HEK293 (cell line): Measurements from ENCODE around the gene S1PR4.
"Not testable (repeated sequence)": the region's sequence is repeated elsewhere in the genome, so short reads cannot be mapped to it uniquely, and the experiment has no call there.

Source experiments
- CTCF ChIA-PET: fragments of 350-600 bp; formaldehyde crosslinking; extraction: SDS; loops from one replicate; lab custom pipeline; 2021; ENCODE audit warnings: antibody characterized with exemption; lab: Yijun Ruan, JAX
- POLR2A ChIA-PET: fragments of 300-600 bp; formaldehyde crosslinking; extraction: SDS; loops from one replicate; lab custom pipeline; 2020; ENCODE audit warnings: antibody characterized with exemption, inconsistent platforms; lab: Yijun Ruan, JAX
- H3K27ac ChIP-seq: fragments of 200-500 bp; sonication (Bioruptor generic); 2 replicates; pipeline ENCODE4 v1.5.1; 2014; ENCODE audit warnings: low read depth, low read length, control low read depth, inconsistent platforms; ENCODE audit errors: extremely low read depth
- H3K36me3 ChIP-seq, 2 experiments: fragments of 200-500 bp in 1 of 2; sonication (Bioruptor generic) in 1 of 2; 1 replicate in 1 of 2; 2 replicates in 1 of 2; pipeline ENCODE4 v1.5.1; 2014 to 2017; ENCODE audit warnings: inconsistent platforms in 2 of 2, low read length in 2 of 2; ENCODE audit not compliant: control insufficient read depth in 2 of 2, insufficient read depth in 1 of 2
- H3K4me1 ChIP-seq: fragments of 200-500 bp; sonication (Bioruptor generic); 2 replicates; pipeline ENCODE4 v1.5.1; 2014; ENCODE audit warnings: mild to moderate bottlenecking, low read length, inconsistent platforms; ENCODE audit not compliant: control insufficient read depth, insufficient read depth
- H3K4me3 ChIP-seq: 2 replicates; pipeline ENCODE4 v1.5.1; 2011; ENCODE audit warnings: low read depth, mild to moderate bottlenecking, control low read depth, low read length, moderate library complexity
- H3K9me3 ChIP-seq: fragments of 200-500 bp; sonication (Bioruptor generic); 2 replicates; pipeline ENCODE4 v1.5.1; 2014; ENCODE audit warnings: low read depth, low read length, inconsistent platforms; ENCODE audit not compliant: control insufficient read depth, insufficient read depth
- BCL11A ChIP-seq: fragments of 450-650 bp; formaldehyde crosslinking; IDR thresholded peaks from 2 replicates; pipeline ENCODE4 v1.5.1; 2016; ENCODE audit warnings: low read depth, missing biosample characterization, missing genetic modification characterization
- CTCF ChIP-seq: fragments of 450-650 bp; formaldehyde crosslinking; IDR thresholded peaks from 2 replicates; pipeline ENCODE4 v1.5.1; 2016; ENCODE audit warnings: missing biosample characterization, missing genetic modification characterization
- GLI4 ChIP-seq: fragments of 450-650 bp; formaldehyde crosslinking; IDR thresholded peaks from 2 replicates; pipeline ENCODE4 v1.5.1; 2016; ENCODE audit warnings: missing biosample characterization, missing genetic modification characterization
- MEIS1 ChIP-seq: sonication (generic); formaldehyde crosslinking; IDR thresholded peaks from 2 replicates; pipeline ENCODE4 v1.8.1; 2022; ENCODE audit warnings: missing genetic modification reagents, mild to moderate bottlenecking, borderline replicate concordance
- PRDM1 ChIP-seq: fragments of 450-650 bp; formaldehyde crosslinking; IDR thresholded peaks from 2 replicates; pipeline ENCODE4; 2016; ENCODE audit warnings: missing biosample characterization, missing genetic modification characterization
- SCRT1 ChIP-seq: fragments of 450-650 bp; formaldehyde crosslinking; IDR thresholded peaks from 2 replicates; pipeline ENCODE4 v1.5.1; 2016; ENCODE audit warnings: missing biosample characterization, missing genetic modification characterization, borderline replicate concordance
- ZNF292 ChIP-seq: fragments of 450-650 bp; formaldehyde crosslinking; IDR thresholded peaks from 2 replicates; pipeline ENCODE4 v1.5.1; 2016; ENCODE audit warnings: low read depth, missing biosample characterization, missing genetic modification characterization, borderline replicate concordance
- ZNF302 ChIP-seq: fragments of 450-650 bp; formaldehyde crosslinking; IDR thresholded peaks from 2 replicates; pipeline ENCODE4 v1.5.1; 2016; ENCODE audit warnings: missing biosample characterization, missing genetic modification characterization, low read depth
- ZNF366 ChIP-seq: fragments of 450-650 bp; formaldehyde crosslinking; conservative IDR thresholded peaks from 2 replicates; pipeline ENCODE4 v1.5.1; 2016; ENCODE audit warnings: missing biosample characterization, missing genetic modification characterization
- ZNF394 ChIP-seq: fragments of 450-650 bp; formaldehyde crosslinking; IDR thresholded peaks from 2 replicates; pipeline ENCODE4 v1.5.1; 2016; ENCODE audit warnings: missing biosample characterization, missing genetic modification characterization, mild to moderate bottlenecking, moderate library complexity, borderline replicate concordance
- ZNF600 ChIP-seq: fragments of 450-650 bp; formaldehyde crosslinking; IDR thresholded peaks from 2 replicates; pipeline ENCODE4 v1.5.1; 2016; ENCODE audit warnings: missing biosample characterization, missing genetic modification characterization
- ZNF639 ChIP-seq: fragments of 450-650 bp; formaldehyde crosslinking; IDR thresholded peaks from 2 replicates; pipeline ENCODE4 v1.5.1; 2016; ENCODE audit warnings: missing biosample characterization, missing genetic modification characterization
- TF ChIP-seq, protein P1 (sequence below): fragments of 450-650 bp; formaldehyde crosslinking; IDR thresholded peaks from 2 replicates; pipeline ENCODE4 v1.5.1; 2016; ENCODE audit warnings: missing biosample characterization, missing genetic modification characterization, borderline replicate concordance
- TF ChIP-seq, protein P2 (sequence below): fragments of 450-650 bp; formaldehyde crosslinking; IDR thresholded peaks from 2 replicates; pipeline ENCODE4 v1.5.1; 2016; ENCODE audit warnings: missing biosample characterization, missing genetic modification characterization

Gene S1PR4

GRCh38 chr19:3202895-3203294 lies 24.3 kb downstream of the S1PR4 start:
- H3K9me3 ChIP-seq, H3K4me3 ChIP-seq, H3K4me1 ChIP-seq, H3K27ac ChIP-seq, POLR2A ChIA-PET: not testable (repeated sequence)
- CTCF ChIA-PET: interaction anchor here (0.6 kb wide), 1 partner anchor 1183 kb away, joined by 4 read pairs; no protein-coding TSS in a partner anchor
- TF ChIP-seq SCRT1: peak; percentile 91
- H3K36me3 ChIP-seq: peaks cover 7 to 73% of the 10 kb centered on the region in 2 experiments; a peak in 2 of 3 replicates

DNA sequence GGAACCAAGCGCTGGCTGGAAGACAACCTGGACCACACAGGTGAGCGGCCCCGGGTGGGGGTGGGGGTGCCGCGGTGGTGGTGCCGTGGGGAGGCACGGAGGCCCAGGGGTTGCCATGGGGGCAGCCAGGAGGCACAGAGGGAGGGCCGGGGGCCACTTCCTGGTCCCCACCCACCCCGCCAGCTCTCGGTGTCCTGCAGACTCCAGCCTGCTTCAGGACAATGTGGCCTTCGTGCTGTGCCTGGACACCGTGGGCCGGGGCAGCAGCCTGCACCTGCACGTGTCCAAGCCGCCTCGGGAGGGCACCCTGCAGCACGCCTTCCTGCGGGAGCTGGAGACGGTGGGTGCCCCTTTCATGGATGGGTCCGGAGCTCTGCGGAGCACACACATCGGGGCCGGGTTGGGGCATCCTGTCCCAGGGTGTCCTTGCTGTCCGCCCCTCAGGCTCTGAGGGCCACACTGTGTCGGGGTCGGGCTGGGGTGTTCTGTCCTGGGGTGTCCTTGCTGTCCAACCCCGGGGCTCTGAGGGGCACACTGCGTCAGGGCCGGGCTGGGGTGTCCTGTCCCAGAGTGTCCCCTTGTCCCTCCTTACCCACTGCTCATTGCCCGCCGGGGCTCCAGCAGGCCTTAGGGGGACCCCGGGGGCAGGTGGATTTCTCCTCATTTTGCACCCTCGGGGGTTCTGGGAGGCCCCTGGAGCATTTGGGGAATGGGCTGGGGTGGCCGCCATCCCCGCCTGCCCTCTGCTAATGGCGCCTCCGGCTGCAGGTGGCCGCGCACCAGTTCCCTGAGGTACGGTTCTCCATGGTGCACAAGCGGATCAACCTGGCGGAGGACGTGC lies 25.5 kb downstream of the S1PR4 start:
- ChIA-PET POLR2A (no interaction called here), CTCF (interaction anchor here (0.6 kb wide), 1 partner anchor 15 kb away, joined by 3 read pairs; no protein-coding TSS in a partner anchor)
- Histone ChIP-seq H3K4me1 (no peaks in the 10 kb centered on the region), H3K9me3 (no peaks in the 10 kb centered on the region)
- TF ChIP-seq, protein P1, sequence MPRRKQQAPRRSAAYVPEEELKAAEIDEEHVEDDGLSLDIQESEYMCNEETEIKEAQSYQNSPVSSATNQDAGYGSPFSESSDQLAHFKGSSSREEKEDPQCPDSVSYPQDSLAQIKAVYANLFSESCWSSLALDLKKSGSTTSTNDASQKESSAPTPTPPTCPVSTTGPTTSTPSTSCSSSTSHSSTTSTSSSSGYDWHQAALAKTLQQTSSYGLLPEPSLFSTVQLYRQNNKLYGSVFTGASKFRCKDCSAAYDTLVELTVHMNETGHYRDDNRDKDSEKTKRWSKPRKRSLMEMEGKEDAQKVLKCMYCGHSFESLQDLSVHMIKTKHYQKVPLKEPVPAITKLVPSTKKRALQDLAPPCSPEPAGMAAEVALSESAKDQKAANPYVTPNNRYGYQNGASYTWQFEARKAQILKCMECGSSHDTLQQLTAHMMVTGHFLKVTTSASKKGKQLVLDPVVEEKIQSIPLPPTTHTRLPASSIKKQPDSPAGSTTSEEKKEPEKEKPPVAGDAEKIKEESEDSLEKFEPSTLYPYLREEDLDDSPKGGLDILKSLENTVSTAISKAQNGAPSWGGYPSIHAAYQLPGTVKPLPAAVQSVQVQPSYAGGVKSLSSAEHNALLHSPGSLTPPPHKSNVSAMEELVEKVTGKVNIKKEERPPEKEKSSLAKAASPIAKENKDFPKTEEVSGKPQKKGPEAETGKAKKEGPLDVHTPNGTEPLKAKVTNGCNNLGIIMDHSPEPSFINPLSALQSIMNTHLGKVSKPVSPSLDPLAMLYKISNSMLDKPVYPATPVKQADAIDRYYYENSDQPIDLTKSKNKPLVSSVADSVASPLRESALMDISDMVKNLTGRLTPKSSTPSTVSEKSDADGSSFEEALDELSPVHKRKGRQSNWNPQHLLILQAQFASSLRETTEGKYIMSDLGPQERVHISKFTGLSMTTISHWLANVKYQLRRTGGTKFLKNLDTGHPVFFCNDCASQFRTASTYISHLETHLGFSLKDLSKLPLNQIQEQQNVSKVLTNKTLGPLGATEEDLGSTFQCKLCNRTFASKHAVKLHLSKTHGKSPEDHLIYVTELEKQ (tag by site-specific recombination): no peak
- TF ChIP-seq ZNF366 (no peak), CTCF (tag by site-specific recombination) (no peak), ZNF292 (tag by site-specific recombination) (no peak), ZNF600 (tag by site-specific recombination) (no peak), ZNF302 (no peak), PRDM1 (tag by site-specific recombination) (no peak), GLI4 (tag by site-specific recombination) (no peak), BCL11A (tag by site-specific recombination) (no peak), MEIS1 (no peak), ZNF639 (no peak), ZNF394 (no peak)
- TF ChIP-seq, protein P2, sequence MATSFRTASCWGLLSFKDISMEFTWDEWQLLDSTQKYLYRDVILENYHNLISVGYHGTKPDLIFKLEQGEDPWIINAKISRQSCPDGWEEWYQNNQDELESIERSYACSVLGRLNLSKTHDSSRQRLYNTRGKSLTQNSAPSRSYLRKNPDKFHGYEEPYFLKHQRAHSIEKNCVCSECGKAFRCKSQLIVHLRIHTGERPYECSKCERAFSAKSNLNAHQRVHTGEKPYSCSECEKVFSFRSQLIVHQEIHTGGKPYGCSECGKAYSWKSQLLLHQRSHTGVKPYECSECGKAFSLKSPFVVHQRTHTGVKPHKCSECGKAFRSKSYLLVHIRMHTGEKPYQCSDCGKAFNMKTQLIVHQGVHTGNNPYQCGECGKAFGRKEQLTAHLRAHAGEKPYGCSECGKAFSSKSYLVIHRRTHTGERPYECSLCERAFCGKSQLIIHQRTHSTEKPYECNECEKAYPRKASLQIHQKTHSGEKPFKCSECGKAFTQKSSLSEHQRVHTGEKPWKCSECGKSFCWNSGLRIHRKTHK: no peak
- TF ChIP-seq, all 188 proteins: peak for 0
- H3K27ac ChIP-seq: no peak overlapping the region
- no peak overlapping the region for H3K4me3 ChIP-seq
- peaks cover 7 to 78% of the 10 kb centered on the region in 2 experiments; a peak in 2 of 3 replicates for H3K36me3 ChIP-seq
